Measurements from ENCODE around the gene CCL3.
A peak's percentile ranks its signal among the peaks of the same experiment; 100 is the strongest.
"Not testable (repeated sequence)": the region's sequence is repeated elsewhere in the genome, so short reads cannot be mapped to it uniquely, and the experiment has no call there.

Gene CCL3

DNA sequence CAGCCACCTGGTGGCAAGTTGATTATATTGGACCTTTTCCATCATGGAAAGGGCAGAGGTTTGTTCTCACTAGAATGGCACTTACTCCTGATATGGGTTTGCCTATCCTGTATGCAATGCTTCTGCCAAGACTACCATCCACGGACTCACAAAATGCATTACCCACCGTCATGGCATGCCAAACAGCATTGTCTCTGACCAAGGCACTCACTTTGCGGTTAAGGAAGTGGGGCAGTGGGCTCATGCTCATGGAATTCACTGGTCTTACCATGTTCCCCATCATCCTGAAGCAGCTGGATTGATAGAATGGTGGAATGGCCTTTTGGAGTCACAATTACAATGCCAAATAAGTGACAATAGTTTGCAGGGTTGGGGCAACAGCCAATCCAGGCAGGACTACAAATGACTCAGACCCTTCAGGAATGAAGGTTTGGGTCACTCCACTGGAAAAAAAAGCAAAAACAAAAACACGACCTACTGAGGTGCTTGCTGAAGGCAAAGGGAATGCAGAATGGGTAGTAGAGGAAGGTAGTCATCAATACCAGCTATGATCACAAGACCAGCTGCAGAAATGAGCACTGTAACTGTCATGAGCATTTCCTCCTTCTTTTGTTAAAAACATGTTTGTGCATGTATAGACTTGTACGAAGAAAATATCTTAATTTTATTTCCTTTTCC, 25.2 kb upstream of the CCL3 start:
- DNase-seq = not testable (repeated sequence)

DNA sequence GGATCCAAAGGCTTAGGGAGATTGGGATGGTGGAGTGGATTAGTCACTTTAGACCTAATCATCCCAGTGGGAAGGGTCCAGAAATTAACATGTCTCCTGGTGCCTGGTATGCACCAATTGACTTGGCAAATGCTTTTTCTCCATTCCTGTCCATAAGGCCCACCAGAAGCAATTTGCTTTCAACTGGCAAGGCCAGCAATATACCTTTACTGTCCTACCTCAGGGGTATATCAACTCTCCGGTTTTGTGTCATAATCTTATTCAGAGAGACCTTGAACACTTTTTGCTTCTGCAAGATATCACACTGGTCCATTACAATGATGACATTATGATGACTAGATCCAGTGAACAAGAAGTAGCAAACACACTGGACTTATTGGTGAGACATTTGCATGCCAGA, 23.2 kb upstream of the CCL3 start:
- DNase-seq = not testable (repeated sequence)

DNA sequence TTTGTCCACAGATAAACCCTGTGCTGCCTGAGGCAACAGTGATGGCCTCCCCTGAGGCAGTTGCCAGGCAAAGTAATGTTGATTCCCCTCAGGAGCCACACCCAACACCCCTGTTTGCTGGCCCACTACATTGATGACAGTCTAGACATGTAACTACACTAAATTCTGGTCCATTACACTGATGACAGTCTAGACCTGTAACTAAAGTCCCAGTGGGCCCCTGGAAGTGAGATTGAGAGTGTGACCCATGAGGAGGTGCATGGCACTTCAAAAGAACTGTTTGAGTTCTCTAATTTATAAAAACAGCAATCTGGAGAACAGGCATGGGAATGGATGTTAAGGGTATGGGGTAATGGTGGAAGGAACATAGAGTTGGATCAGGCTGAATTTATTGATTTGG, 22.6 kb upstream of the CCL3 start:
- no peak for DNase-seq

DNA sequence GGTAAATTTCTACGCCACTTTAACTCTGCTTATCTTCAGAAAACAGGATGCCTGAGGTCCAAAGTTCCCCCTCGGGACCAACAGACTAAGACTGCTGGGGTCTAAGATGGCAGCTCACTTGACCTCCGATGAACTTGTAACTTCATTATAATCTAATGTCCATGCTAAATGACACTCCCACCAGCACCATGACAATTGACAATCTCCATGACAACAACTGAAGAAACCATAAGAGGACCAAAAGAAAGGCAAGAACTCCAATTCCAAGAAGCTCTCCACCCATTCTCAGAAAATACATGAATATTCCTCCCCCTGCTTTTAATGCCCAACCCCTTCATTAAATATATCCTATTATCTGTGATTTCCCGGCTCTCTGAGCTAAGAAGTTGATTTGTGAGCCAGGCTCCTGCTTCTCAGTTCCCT, 21.1 kb upstream of the CCL3 start:
- no peak for DNase-seq

DNA sequence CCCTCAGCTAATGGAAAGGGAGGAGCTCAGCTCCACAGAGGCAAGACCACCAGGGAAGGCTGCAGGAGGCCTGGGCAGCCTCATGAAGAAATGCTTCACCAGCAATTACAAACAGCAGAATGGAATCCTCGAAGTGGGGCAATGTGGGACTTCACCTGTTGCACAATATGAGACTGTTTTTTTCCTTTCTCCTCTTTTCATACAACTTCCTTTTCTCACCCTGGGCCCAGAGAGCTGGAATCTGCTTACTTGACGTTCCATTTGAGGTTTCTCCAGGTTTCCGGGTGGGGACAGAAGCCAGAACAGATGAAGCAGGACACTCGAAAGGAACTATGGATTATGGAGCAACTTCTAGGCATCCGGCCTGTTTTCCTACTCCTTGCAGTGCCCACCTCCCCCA, 18.3 kb upstream of the CCL3 start:
- not testable (repeated sequence) for DNase-seq

DNA sequence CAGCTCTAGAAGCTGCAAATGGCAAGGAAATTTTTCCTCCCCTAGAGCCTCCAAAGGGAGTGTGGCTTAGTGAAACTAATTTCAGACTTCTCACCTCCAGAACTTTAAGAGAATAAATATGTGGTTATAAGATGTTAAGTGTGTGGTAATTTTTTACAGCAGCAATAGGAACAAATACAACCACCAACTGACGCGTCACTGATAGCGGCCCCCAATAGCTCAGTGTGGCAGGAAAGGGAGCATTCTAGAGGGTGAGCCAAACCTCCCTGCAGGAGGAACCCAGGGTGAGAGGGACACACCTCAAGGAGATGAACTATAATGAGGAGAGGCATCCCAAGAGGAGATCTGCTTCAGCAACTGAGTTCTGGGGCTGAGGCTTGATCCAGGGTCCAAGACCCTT, 17.7 kb upstream of the CCL3 start:
- no peak for DNase-seq

DNA sequence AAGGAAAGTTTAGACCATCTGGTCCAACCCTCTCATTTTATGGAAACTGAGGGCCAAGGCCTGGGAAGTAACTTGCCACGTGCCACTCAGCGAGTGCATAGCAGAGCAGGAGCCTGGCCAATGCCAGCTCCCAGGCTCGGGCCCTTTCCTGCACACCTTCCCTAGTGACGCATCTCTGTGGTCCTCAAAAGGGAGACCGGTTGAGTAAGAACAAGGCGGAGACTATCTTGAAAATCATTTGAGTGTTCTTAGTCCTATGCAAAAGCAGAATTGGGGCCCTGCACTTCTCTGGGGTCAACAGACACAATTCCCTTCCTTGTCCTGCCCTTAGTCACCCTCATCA, 16.5 kb upstream of the CCL3 start:
- no peak for DNase-seq

DNA sequence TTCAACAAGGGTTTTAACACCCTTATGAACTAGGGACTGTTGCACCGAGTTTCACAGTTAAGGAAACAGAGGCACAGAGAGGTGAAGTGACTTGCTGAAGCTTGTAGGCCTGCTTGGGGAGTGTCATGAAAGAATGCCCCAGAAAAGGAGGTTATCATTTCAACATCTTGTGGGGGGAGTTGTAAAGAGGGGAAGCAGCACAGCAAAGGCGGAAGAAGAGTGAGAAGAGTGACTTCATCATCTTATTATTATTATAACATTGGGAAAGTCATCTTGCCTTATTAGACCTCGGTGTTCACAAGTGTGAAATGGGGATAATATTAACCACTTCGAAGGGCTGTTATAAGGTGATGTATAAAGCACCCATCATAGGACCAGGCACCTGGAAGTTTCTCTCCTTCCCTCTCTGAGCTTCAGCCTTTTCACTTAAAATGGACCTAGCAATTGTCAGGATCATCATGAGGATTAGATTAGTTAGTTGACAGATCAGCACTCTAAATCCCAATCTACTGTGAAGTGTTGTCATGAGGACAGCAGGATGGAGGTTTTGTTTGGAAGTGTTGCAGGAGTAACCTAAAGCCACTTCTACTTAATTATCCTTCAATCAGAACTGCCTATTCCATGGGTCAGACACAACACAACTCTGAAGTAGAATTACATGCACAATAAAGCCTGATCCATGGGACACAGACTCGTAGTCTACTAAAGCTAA, 16.0 kb upstream of the CCL3 start:
- no peak for DNase-seq

DNA sequence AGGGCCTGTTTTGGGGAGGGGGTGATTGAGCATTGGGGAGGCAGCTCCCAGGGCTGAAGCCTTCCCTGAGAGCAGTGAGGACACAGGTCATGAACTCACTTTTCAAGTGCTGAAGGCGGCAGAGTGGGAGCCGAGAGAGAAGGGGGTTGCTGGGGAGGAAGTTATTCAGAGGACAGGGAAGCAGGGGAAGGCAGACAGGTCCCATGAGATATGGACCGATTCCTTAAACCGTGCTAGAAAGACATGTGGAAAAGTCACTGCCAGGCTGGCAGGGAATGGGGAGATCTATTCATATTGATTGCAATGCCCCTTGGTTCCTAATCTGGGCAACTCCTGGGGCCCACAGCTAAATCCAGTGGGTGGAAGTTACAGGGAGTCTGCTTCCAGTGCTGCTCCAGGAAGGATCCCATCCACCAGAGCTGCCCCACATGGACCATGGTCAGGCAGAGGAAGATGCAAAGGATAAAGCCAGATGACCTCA, 14.8 kb upstream of the CCL3 start:
- DNase-seq = no peak

DNA sequence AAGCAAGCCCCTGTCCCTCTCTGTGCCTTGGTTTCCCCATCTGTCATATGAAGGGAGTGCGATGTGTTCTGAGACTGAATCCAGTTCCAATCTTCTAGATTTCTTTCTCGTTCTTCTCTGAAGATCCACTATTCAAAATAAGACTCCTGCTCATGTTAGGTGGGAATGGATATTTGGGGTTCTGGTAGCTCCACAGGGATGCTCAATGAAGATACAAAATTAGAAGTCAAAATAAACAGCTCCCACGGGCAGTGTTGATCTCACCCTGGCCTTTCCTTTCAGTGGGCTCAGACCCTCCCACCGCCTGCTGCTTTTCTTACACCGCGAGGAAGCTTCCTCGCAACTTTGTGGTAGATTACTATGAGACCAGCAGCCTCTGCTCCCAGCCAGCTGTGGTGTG, 14.3 kb upstream of the CCL3 start:
- DNase-seq = not testable (repeated sequence)

DNA sequence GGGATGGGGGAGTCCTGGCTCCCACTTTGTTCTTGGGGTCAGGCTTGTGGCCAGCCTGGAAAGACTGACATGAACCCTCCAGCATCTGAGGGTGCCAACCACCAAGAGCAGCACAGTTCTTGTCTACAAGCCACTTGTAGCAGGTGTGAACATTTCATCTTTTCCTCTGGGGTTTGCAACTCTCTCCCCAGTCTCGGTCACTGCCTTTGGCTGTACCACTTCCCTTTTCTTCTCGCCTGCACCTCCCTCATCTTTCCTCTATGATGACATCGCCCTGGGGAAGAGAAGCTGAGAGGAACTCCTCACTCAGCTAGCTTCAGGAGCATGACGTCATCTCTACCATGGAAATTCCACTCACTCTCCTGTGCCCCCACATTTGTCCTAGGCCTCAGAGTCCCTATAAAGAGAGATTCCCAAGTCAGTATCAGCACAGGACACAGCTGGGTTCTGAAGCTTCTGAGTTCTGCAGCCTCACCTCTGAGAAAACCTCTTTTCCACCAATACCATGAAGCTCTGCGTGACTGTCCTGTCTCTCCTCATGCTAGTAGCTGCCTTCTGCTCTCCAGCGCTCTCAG, 13.5 kb upstream of the CCL3 start, which contains the start of gene CCL4:
CCL4 (plus strand) TSS at position 427 of the 575 bp plus-strand sequence; CDS start at position 506, 79 bp downstream.
- peak; percentile 43 for DNase-seq

DNA sequence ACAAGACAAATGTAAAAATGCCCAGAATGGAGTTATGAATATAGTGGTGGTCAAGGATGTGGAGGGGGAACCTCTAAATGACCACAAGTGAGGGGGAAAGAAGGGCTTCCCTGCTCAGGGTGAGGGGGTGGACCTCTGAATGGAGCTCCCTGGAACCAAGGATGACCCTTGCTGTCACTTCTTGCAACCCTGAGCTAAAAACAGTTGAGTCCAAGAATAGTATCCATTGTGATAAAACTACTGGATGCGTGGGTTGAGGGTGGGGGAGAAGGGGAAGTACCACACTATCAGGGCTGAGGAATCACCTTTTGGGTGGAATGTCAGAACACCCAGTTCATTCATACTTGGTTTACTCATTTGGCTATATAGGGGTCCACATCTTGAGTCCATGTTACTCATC, 9.1 kb upstream of the CCL3 start:
- not testable (repeated sequence) for DNase-seq

DNA sequence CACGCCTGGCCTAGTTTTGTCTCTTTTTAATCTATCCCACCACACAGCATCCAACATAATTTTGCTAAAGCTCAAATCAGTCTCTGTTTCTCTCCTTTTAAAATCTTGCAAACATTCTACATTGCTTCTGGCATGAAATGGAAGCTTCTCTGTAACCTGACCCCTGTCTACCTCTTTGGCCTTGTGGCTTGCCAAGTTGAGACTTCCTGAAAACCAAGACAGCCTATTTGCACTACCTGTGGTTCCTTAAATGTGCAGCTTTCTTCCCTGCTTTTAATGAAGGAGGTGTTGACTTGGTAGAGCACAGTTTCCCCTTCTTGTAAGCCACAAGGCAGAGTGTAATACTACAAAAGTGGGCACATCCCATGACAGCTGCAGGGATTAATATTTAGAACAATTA, 6.0 kb upstream of the CCL3 start:
- DNase-seq = peak; percentile 13

DNA sequence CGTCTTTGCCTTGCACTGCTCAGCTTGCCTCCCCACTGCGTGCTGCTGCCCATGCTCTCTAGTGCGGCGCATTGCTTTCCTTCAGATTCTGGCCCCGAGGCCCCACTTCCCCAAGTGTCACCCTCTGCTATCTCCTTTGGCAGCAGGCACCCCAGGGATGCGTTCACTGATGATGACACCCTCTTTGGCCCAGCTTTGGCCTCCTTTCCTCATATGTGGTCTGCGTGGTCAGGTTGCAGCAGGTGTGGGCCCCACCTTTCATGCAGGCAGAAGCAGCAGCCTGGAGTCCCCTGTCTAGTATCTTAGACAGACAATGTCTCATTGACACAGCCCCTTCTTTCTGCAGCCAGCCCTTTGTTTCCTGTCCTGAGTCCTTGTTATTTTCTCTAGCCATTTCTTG, 4.8 kb upstream of the CCL3 start:
- no peak for DNase-seq

DNA sequence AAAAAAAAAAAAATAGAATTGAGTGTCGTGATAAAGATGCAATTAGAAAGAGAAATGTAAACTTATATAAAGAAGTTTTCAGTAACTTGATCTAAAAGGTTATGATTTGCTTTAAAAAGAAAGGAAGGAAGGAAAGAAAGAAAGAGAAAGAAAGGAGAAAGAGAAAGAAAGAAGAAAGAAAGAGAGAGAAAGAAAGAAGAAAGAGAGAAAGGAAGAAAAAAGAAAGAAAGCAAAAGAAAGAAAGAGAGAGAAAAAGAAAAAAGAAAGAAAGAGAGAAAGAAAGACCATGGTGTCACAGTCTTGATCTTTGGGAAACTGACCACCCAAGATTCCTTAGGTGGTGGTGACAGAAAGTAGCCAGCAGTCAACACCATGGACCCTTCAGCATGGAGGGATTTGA, 4.3 kb upstream of the CCL3 start:
- DNase-seq = no peak

DNA sequence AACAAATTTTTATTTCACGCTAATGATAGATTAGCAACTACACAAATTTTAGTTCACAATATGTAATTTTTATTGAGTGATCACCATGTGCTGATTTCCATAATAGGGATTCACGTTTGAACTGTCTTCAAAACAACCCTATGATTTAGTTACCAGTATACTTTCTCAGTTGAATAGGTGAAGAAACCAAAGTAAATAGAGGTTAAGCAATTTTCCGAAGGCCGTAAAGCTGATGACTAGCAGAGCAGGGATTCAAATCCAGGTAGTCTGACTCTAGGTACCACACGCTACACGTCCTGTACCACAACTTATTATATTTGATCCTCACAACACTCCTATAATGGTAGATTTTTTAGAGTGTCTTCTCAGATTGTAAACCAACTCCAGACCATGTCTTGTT, 2.8 kb upstream of the CCL3 start:
- not testable (repeated sequence) for DNase-seq

DNA sequence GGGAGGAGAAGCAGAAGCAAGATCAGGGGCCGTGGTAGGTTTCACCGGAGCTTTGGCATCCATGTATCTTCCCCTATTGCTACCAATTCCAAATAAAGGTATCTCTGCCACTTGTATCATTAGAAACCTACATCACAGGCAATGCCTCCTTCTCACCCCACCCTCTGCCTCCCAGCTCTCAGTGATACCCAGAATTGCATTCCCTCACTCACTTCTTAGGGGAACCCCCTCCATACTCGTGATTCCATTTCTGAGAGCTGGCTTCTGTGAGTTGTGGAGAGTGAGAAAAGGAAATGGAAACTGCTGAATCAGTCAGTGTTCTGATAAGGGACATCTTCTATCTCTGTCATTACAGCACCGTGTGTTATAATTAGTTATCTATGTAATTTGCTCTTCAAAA, 2.3 kb upstream of the CCL3 start:
- DNase-seq = no peak

DNA sequence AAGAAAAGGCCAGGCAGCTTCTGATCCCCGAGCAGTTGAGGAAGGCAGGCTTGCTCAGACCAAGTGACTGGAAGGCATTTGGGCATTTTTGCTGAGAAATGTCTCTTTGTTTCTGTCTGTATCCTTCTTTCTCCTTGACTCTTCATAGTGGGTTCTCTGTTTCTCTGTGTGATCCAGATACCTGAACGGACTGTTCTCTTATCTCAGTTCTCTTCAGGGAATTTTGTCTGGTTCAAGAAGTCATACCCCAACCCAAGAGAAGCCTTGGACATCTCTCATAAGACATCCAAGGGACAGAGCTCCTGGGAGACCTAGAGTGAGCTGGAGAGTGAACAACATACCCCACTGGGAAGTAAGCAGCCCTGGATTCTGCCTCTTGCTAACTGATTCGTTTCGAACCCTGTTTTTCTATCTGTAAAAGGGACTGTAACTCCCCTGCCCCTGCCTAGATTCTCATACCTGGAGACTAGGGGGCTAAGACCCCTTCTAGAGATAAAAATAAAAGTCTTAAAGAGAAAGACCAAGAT, 541 bp downstream of the CCL3 start:
- no peak for DNase-seq

DNA sequence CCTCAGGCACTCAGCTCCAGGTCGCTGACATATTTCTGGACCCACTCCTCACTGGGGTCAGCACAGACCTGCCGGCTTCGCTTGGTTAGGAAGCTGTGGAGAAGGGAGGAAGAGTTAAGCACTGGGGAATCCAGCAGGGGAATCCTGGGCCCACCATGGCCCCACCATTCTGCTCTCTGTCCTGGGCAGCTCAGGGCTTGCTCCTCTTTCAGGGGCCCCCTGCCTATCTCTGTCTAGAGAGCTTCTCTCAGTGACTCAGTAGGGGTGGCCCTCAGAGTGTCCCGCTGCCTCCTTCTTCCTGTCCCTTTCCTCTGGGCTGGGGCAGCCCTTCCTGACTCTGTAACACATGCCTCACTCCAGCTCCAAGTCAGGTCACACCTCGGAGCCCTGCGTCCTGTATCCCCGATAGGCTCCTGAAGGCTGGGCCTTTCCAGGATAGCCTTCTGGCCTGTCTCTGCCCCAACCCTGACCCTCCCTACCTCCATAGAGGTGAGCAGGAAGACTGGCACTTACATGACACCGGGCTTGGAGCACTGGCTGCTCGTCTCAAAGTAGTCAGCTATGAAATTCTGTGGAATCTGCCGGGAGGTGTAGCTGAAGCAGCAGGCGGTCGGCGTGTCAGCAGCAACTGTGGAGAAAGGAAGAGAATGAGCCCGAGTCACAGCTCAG, 1.1 kb downstream of the CCL3 start:
- no peak for DNase-seq

DNA sequence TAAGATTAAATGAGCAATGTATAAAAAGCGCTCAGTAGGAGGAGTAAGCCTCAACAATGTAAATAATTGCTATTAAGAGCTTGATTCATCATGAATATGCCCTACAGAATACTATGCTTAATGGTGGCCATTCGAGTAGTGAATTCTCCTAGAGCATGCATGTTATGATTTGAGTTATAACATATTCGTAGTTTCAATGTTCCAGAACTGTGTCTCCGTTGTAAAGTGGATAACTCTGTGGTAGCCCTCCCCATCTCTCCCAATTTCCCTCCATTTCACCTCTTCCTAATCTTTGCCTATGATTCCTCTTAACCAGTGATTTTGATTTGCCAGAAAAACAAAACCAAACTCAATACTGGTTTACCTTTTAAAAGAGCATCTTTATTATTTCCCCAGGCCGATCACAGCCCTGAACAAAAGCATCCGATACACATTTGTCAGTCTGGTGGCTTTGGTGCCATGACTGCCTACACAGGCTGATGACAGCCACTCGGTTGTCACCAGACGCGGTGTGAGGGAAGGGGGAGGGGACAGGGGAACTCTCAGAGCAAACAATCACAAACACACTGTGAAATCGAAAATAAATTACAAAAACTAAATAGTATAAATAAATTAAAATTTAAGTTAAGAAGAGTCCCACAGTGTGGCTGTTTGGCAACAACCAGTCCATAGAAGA, 1.9 kb downstream of the CCL3 start:
- DNase-seq = not testable (repeated sequence)

DNA sequence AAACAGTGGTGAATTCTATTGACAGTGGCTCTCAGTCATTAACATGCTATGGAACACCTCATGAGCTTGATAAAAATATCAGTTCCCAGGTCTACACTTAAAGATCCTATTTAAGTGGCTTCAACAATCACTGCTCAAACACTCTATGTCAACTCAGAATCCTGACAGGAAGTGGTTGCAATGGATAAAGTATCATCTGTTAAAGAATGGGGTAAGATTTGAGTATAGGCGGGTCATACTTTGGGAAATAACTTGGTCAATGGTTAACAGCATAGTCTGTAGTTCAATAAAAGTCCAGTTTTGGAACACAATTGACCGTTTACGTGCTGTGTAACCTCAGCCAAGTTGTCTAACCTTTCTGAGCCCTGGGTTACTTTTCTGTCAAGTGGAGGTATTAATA, 2.5 kb downstream of the CCL3 start:
- DNase-seq = not testable (repeated sequence)

DNA sequence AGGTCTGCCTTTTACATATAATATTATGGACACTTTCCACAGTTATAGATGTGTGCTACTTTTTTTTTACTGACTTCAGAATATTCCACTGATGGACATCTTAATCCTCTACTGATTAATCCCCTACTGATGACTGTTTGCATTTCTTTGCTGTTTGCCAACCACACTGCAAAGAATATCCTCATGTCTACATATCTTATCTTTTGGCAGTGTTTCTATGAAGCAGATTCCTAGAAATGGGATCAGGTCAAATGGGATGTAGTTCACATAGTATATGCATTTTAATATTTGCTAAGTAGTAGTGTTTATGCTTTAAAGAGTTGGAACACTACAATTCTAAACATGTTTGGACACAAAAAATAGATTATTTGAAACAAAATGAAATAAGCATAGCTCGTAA, 3.2 kb downstream of the CCL3 start:
- no peak for DNase-seq

DNA sequence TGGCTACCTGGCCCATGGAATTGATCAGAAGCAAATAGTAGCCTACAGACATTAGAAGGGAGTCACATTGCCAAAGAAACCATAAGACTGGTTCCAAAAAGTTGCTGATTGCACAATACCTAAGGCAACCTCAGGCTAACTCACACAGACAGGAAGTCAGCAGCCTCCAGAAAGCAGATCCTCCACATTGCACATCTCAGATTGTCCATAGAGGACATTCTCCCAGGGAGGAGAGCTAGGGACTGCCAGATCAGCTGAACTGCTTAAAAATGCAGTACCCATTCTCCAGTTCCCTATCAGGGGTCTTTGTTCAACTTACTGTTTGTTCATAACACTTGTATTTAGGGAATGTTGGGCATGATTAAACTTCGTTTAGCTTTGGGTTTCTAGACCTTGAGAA, 4.2 kb downstream of the CCL3 start:
- DNase-seq = no peak
